CD4-positive, alpha-beta T cell treated with Interleukin-6 at 100 ng/mL for 8 hours (primary cell): ENCODE data around the gene GALM.
"Not testable (repeated sequence)": the region's sequence is repeated elsewhere in the genome, so short reads cannot be mapped to it uniquely, and the experiment has no call there.

Experiments used
- DNase-seq: peaks from one replicate; pipeline ENCODE4 v3.0.0-alpha.2; 2020; ENCODE audit warnings: mixed read lengths, low spot score

The GALM gene

GRCh38 chr2:38650012-38650411 is 15.9 kb upstream of the GALM start:
- DNase-seq: no peak

GRCh38 chr2:38650717-38651116 is 15.2 kb upstream of the GALM start:
- DNase-seq: no peak

DNA sequence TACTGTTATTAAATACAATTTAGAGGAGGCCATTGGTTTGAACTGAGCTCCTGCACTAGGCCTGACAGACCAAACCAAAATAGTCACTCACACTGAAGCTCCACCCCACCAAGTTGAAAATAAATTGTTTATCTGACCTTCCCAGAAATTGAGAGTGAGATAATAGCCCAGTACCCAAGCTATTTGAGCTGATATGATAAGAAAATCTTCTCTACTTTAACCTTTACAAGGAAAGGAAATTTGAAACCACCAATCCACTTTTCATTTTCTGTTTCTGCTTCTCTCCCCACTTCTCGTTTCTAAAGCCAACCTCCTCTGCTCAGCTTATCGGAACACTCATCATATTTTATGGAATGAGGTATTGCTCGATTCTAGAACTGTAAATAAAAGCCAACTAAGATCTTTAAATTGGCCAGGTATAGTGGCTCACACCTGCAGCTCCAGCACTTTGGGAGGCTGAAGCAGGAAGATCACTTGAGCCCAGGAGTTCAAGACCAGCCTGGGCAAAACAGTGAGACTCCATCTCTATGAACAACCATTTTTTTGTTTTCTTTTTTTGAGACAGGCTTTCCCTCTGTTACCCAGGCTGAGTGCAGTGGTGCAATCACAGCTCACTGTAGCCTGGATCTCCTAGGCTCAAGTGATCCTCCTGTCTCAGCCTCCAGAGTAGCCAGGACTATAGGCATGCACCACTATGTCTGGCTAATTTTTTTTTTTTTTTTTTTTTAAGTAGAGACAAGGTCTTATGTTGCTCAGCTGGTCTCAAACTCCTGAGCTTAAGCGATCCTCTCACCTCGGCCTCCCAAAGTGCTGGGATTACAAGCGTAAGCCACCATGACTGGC is 13.3 kb upstream of the GALM start:
- no peak for DNase-seq

DNA sequence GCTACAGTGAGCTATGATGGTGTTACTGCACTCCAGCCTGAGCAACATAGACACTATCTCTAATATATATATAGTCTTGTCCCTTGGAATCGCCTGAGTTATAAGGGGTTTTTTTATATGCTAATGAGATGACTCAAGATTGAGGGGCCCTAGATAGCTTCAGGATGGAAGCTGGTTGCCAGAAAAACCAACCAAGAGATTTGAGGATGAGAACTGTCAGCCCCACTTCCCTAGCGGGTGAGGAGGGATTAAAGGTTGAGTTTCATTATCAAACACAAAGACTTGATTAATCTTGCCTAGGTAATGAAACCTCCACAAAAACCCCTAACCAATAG is 12.6 kb upstream of the GALM start:
- DNase-seq: no peak

GRCh38 chr2:38653715-38654527 is 12.0 kb upstream of the GALM start:
- DNase-seq: peak; percentile 78

DNA sequence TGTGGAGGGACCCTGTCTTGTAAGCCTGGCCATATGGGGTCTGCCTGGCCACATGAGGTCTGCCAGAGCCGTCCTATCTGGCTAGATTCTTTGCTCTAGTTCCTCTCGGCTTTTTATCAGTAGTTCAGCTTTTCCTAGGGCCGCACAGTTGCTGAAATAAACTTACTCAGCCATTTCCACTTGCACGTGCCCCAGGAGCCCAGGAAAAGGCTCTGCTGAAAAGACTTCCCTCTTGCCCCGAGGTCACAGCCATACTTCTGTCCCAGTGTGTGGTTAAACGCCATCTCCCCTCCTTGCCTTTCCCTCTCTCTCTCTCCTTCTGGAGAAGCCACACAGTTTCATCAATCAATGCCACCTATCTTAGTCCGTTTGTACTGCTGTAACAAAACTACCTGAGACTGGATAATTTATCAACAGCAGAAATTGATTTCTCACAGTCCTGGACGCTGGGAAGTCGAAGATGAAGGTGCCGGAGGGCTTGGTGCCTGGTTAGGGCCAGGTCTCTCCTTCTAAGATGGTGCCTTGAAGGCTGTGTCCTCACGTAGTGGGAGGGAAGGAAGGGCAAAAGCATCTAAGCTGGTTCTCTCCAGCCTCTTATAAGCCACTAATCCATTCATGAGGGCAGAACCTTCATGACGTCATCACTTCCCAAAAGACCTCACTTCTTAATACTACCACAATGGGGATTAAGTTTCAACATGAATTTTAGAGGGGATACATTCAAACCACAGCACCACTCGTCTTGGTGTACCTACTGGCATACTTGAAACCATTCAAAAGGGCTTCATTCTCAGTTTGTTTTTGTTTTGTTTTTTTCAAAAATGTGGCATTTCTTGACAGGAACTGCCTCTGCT is 11.2 kb upstream of the GALM start:
- DNase-seq: no peak

GRCh38 chr2:38655441-38655840 is 10.5 kb upstream of the GALM start:
- DNase-seq: no peak

GRCh38 chr2:38656866-38657480 is 8.9 kb upstream of the GALM start:
- no peak for DNase-seq

DNA sequence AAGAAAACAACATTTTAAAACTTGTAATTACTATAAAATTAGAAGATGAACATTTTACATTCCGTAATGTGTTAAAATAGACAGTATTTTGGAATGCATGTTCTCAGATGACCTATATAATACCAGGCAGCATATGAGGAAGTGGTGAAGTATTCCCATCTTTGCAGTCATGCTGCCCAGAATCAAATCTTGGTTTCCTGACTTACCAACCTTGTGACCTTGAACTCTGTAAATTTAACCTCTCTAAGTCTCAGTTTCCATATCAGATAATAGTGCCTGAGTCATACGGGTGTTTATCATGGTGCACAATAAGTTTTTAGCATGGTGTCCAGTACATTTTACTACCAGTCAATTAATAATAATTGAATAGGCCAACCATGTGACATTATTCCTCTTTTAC is 7.3 kb upstream of the GALM start:
- DNase-seq: no peak

DNA sequence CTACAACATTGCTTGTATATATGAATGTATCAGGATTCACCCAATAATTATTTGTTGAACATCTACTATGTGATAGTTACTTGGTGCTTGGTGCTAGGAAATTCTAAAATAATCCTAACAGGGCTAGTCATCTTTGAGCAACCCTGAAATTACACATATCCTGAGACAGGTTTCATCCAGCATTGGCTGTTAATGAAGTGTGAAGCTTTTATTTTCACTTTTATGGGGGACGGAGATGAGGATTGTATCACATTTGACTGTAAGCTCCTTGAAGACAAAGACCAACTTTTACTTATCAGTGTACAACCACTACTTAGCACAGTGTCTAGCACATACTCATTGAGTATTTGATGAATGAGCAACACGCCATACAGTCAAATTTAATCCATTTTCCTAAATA is 6.8 kb upstream of the GALM start:
- no peak for DNase-seq

DNA sequence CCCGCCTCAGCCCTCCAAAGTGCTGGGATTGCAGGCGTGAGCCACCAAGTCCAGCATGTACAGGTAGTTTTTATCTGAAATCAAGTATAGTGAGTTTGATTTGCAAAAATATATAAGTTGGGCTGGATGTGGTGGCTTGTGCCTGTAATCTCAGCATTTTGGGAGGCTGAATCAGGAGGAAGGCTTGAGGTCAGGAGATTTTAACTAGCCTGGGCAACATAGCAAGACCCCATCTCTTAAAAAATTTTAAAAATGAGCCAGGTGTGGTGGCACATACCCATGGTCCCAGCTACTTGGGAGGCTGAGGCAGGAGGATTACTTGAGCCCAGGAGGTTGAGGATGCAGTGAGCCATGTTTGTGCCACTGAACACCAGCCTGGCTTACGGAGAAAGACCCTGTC is 5.6 kb upstream of the GALM start:
- no peak for DNase-seq

DNA sequence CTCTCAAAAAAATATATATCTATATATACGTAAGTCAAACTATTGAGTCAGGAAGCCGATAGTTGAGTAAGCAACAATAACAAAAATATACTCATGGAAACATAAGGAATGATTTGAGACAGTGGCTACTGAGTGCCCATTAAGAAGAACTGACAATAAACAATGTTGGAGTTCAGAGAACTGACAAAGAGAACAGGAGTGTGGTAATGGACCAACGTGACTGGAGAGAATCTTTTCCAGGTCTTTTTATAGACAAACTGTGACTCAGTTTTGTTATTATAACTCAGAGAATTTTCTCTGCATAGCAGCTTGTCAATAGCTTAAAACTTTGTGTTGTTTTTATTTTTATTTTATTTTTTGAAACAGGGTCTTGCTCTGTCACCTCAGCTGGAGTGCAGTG is 4.6 kb upstream of the GALM start:
- no peak for DNase-seq

- DNase-seq: peak; percentile 26
These were observed 619 bp downstream of the GALM start for GRCh38 chr2:38666556-38666910.

DNA sequence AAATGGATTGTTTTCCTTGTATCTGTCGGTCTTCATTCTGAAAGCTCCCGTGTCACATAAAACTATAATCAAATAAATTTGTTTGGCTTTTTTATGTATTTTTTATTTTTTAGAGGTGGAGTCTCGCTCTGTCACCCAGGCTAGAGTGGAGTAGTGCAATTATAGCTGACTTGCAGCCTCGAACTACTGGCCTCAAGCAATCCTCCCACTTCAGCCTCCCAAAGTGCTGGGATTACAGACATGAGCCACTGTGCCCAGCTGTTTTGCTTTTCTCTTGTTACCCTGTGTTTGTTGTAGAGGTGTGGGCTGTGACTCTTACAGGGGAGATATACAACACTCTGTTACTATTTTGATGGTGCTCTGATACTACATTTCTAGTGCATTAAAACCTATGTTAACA is 2.2 kb downstream of the GALM start:
- DNase-seq: no peak

DNA sequence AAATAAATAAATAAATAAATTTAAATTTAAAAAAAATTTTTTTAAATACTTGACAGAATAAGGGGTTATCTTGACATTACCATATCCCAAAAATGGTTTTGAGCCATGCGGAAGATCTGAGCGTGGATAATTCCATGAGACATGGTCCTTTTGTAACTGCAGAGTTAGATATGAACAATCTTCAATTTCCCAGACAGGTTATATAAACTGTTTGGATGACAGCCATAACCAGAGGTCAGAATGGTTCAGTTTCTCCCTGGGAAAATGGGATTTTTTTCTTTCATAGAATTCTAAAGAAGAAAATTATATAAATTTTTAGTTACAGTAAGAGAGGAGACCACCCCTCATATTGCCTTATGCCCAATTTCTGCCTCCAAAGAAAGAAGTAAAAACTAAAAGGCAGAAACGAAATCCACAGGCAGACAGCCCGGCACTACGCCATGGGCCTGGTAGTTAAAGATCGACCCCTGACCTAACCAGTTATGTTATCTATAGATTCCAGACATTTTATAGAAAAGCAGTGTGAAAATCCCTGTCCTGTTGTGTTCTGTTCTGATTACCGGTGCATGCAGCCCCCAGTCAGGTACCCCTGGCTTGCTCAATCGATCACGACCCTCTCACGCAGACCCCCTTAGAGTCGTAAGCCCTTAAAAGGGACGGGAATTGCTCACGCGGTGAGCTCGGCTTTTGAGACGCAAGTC is 3.0 kb downstream of the GALM start:
- DNase-seq: no peak

GRCh38 chr2:38671303-38671702 is 5.4 kb downstream of the GALM start:
- no peak for DNase-seq

DNA sequence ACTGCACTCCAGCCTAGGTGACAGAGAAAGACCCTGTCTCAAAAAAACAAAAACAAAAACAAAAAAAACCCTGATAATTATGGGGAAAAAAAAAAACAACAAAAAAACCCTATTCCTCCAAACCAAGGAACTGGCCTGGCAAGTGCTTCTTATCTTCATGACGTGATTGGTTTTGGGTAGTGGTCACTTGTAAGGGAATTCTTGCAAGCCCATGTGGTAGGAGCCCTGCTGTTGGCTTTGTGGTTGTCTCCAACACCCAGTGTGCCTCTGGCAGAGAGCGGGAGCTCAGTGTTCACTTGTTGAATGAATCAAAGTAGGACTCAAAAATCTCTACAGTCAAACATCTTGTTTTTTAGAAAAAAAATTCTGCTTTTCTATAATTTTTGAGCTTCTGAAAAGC is 6.0 kb downstream of the GALM start:
- DNase-seq: no peak

DNA sequence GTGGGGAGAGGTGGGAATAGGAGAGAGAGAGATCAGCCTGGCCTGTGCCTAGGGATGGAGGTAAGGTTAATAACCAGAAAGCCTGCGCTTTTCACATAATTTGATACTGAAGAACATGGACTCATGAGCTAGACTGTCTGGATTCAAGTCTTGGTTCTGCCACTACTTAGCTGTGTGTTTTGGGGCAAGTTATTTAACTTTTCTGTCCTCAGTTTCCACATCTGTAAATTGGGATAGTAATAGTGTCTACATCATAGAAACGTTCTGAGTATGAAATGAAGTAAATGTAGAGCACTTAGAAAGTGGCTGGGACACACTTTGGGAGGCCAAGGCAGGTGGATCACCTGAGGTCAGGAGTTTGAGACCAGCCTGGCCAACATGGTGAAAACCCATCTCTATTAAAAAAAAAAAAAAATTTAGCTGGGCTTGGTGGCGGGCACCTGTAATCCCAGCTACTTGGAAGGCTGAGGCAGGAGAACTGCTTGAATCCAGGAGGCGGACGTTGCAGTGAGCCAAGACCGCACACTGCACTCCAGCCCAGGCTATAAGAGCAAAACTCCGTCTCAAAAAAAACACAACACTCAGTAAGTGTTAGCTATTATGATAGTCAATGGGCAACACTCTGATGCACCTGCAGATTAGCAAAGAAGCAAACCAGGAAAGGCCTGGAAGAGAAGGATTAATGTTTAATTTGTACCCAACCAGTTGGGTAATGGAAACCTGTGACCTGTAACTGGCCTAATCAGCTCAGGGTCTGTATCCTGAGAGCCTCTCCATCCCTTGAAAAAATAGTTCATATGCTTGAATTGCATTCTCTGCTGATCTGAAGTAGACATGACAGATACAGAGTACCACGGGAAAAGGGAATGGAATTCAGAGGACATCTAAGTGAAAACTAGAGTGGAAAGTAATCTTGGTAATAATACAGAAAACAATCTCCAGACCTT is 6.8 kb downstream of the GALM start:
- no peak for DNase-seq

- DNase-seq: no peak
These were observed 10.8 kb downstream of the GALM start for GRCh38 chr2:38676681-38677080.

- DNase-seq: not testable (repeated sequence)
These were observed 15.0 kb downstream of the GALM start for GRCh38 chr2:38680868-38681267.
